HL-60 (cell line): ENCODE data around the gene CDYL.

Source experiments
- DNase-seq, 2 experiments: peaks; one replicate each; pipeline ENCODE4 v3.0.0-alpha.2; 2010 to 2020; ENCODE audit warnings: low read depth in 1 of 2, low spot score in 1 of 2
- H3K27ac ChIP-seq: fragments of 250-450 bp; sonication (Bioruptor Pico); replicated peaks from 2 replicates; pipeline ENCODE4 v1.5.1; 2020; ENCODE audit warnings: mild to moderate bottlenecking, moderate library complexity
- H3K27me3 ChIP-seq: fragments of 250-450 bp; sonication (Bioruptor Pico); 2 replicates; pipeline ENCODE4 v1.5.1; 2021; ENCODE audit warnings: mild to moderate bottlenecking, moderate library complexity; ENCODE audit not compliant: insufficient read depth, poor library complexity, severe bottlenecking
- H3K4me3 ChIP-seq: replicated peaks from 2 replicates; pipeline ENCODE4 v1.5.1; 2011; ENCODE audit warnings: mild to moderate bottlenecking, control low read depth, low read length; ENCODE audit not compliant: insufficient read depth
- CTCF ChIP-seq: IDR thresholded peaks from one replicate; pipeline ENCODE4 v1.5.1; 2011; ENCODE audit warnings: low read length, control low read depth, inconsistent platforms; ENCODE audit not compliant: insufficient read depth
- GABPA ChIP-seq: IDR thresholded peaks from 2 replicates; pipeline ENCODE4 v1.6.1; 2012; ENCODE audit warnings: low read depth
- POLR2AphosphoS5 ChIP-seq: IDR thresholded peaks from 2 replicates; pipeline ENCODE4 v1.6.1; 2012; ENCODE audit warnings: low read depth
- REST ChIP-seq: IDR thresholded peaks from 2 replicates; pipeline ENCODE4 v1.6.1; 2012; ENCODE audit warnings: low read depth; ENCODE audit not compliant: insufficient replicate concordance
- SPI1 ChIP-seq: IDR thresholded peaks from 2 replicates; pipeline ENCODE4 v1.6.1; 2012; ENCODE audit warnings: low read depth, mild to moderate bottlenecking, borderline replicate concordance

CDYL gene

GRCh38 chr6:4928426-4928825, 152.2 kb downstream of the CDYL start:
- DNase-seq = no peak
- H3K27me3 ChIP-seq = no peaks in the 10 kb centered on the region
- no peak overlapping the region for H3K4me3 ChIP-seq
- no peak overlapping the region for H3K27ac ChIP-seq
- no peak for TF ChIP-seq POLR2AphosphoS5

- DNase-seq = no peak
- H3K27me3 ChIP-seq = no peaks in the 10 kb centered on the region
- TF ChIP-seq CTCF (no peak), REST (no peak), POLR2AphosphoS5 (no peak), GABPA (no peak), SPI1 (no peak)
- no peak overlapping the region for H3K4me3 ChIP-seq
- no peak overlapping the region for H3K27ac ChIP-seq
Observed at GRCh38 chr6:4929097-4929718, 153.0 kb downstream of the CDYL start.

GRCh38 chr6:4930025-4930691, 154.0 kb downstream of the CDYL start:
- TF ChIP-seq POLR2AphosphoS5 (no peak), REST (no peak), CTCF (no peak), SPI1 (no peak), GABPA (no peak)
- no peak overlapping the region for H3K4me3 ChIP-seq
- no peaks in the 10 kb centered on the region for H3K27me3 ChIP-seq
- no peak for DNase-seq
- no peak overlapping the region for H3K27ac ChIP-seq

- DNase-seq = no peak
- Histone ChIP-seq H3K27me3 (no peaks in the 10 kb centered on the region), H3K27ac (no peak overlapping the region), H3K4me3 (no peak overlapping the region)
- TF ChIP-seq POLR2AphosphoS5 = no peak
- TF ChIP-seq SPI1 = no peak
- no peak for TF ChIP-seq CTCF
- no peak for TF ChIP-seq REST
- no peak for TF ChIP-seq GABPA
Observed at GRCh38 chr6:4931530-4932227, 155.5 kb downstream of the CDYL start.
